GM12801 (cell line): ENCODE results near the gene PLA2G6.

Source experiments
- TF ChIP-seq, protein P1 (sequence below): IDR thresholded peaks from one replicate; pipeline ENCODE4 v1.5.1; 2011; ENCODE audit warnings: control low read depth; ENCODE audit not compliant: insufficient read length; ENCODE audit errors: extremely low read depth

The PLA2G6 gene

DNA sequence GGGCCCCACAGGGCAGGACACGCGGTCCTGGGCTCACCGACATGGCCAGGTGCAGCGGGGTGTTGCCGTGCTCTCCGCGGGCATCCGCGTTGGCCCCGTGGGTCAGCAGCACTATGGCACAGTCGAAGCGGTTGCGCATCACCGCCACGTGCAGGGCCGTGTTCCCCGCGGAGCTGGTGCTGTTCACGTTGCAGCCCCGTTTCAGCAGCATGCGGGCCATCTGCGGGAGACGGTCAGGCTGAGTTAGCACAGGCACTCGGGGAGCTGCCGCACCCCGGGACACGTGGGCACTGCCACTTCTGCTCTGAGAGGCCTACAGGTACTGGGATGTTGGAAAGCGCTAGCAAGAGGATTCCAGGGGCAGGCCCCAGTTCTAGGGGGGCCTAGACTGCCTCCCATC lies 48.8 kb downstream of the PLA2G6 start:
- TF ChIP-seq, protein P1, sequence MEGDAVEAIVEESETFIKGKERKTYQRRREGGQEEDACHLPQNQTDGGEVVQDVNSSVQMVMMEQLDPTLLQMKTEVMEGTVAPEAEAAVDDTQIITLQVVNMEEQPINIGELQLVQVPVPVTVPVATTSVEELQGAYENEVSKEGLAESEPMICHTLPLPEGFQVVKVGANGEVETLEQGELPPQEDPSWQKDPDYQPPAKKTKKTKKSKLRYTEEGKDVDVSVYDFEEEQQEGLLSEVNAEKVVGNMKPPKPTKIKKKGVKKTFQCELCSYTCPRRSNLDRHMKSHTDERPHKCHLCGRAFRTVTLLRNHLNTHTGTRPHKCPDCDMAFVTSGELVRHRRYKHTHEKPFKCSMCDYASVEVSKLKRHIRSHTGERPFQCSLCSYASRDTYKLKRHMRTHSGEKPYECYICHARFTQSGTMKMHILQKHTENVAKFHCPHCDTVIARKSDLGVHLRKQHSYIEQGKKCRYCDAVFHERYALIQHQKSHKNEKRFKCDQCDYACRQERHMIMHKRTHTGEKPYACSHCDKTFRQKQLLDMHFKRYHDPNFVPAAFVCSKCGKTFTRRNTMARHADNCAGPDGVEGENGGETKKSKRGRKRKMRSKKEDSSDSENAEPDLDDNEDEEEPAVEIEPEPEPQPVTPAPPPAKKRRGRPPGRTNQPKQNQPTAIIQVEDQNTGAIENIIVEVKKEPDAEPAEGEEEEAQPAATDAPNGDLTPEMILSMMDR, result no peak

DNA sequence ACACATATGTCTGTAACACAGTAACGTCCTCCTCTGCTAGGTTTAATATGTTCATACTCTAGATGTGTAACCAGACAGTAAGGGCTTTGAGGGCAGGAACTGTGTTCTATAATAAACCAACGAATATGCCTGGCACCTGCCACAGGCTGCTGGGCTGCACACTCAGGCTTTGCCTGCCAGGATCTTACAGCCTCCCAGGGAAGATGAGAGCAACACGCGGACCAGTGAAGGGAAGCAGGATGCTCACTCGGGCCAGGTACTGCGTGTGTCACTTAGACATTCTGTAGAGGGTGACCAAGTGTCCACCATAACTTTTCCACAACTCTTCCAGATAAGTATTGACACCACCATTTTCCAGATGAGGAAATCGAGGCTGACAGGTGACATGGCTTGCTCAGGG lies 49.5 kb downstream of the PLA2G6 start:
- TF ChIP-seq, protein P1, result no peak

DNA sequence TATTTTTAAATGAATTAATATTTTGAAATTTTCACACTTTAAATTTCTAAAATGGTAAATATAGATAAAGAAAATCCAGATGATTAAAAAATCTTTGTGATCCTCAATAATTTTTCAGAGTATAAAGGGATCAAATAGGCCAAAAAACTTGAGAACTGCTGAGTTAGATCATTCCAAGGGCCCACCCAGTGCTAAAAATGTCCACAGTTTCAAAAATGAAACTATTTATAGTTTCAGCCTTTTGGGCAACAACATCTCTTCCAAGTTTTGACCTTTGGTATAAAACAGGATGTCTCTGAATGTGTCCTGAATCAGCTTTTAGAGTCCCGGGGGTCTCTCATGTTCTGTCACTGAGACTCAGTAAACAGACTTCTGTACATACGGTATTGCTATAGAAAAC lies 50.2 kb downstream of the PLA2G6 start:
- TF ChIP-seq, protein P1, result no peak

DNA sequence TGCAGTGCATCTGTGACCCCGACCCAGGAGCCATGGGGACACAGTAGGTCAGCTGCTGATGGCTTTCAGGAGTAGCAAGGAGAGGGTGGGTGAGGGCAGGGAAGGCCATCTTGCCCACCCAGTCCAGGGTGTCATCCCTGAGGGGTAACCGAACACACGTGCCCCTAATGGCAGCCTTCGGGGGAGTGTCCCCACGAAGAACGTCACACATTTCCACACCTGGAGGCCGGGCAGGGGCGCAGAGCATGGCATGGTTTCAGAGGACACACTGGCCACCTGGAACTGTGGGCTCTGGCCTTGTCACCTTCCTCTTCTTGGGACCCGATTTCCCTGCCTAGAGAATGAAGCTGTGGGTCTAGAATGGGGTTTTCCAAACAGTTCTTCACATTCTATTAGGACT lies 51.8 kb downstream of the PLA2G6 start:
- TF ChIP-seq, protein P1, result no peak

DNA sequence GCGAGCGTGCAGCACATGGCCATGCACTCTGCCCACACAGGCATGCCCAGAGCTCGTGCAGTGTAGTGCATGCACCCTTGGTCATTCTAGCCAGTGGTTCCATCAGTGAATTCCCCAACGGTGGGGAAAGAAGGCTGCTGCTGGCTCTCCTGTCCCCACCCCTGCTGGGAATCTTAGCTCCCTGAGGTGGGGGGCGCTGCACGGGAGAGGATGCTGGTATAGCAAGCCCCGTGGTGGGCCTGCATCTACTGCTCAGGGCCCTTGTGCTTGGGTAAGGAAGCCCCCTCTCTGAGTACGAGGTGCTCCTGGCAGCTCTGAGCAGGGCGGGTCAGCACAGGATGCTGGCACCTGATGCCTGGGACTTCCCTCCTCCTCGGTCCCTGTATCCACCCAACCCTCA lies 52.6 kb downstream of the PLA2G6 start:
- TF ChIP-seq, protein P1, result no peak

DNA sequence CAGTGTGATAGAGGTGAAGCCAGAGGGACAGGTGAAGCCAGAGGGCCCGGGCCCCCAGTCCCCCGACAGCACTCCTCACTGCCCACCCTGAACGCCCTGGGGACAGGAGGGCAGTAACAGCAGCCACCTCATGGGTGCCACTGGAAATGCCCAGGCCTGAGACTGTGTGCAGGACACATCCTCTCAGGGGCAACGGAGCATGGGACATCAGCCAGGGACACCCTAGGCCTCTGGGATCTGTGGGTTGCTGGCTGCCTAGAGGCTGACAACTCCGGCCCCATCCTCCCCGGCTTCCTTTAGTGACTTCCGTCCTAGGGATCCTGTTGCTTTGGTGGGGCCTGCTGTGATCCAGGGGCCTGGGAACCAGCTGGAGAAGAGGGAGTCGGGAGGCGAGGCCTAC lies 53.8 kb downstream of the PLA2G6 start:
- TF ChIP-seq, protein P1, result no peak

DNA sequence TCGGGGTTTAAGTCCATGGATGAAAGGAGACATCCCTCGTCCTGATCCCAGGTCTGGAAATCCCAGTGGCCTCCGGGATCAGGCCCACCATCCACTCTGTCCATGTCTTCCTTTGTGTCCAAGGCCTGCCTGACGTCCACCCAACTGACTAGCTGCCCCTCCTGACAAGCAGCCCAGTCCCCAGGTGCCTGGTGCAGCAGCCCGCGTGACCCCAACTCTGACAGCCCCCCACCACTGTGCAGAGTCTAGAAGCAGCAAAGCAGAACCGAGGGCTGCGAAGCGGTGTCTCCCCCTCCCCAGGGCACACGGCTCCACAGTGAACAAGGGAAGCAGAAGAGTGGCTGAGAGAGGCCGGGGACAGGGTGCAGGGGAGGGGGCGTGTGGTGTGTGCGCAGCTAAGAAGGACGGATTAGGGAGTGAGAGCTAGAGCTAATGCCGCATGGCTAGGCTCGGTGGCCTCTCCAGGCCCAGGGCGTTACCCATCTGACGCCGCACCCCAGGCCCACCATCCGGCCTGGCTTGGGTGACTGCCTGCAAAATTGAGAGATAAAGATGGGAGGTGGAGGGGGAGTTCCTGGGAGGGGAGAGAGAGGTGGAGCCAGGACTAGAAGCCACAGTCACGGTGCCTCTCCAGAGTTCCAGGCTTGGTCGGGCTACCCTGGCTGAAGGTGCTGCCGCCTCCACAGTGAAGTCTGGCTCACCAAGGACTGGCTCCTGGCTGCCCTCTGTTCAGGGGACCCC lies 54.5 kb downstream of the PLA2G6 start:
- TF ChIP-seq, protein P1, result no peak
